ENCODE data around the gene HMGB4. TPM values are rescaled to one million over a fixed set of nuclear protein-coding genes. Genes with fewer than 3 reads are reported as not detected.

HMGB4 gene
- total RNA-seq, 1 donor: not detected

DNA sequence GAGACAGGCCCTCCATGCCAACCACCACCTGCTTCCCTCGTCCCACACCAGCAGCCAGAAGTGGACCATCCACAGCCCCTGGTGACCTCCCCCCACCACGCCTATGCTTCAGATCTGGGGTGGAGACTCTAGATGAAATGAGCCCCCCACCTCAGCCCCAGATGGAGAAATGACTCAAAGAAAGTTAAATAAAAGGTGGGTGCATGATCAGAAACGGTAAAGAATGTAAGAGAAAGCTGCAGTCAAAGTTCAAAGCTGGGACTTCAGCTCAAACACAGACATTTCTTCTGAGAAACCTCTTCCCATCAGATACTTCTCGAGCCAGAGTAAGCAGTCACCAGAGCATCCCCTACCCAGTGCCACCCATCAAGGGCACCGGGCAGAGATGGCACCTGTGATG lies 43.1 kb upstream of the HMGB4 start:
- TF ChIP-seq, protein P1, sequence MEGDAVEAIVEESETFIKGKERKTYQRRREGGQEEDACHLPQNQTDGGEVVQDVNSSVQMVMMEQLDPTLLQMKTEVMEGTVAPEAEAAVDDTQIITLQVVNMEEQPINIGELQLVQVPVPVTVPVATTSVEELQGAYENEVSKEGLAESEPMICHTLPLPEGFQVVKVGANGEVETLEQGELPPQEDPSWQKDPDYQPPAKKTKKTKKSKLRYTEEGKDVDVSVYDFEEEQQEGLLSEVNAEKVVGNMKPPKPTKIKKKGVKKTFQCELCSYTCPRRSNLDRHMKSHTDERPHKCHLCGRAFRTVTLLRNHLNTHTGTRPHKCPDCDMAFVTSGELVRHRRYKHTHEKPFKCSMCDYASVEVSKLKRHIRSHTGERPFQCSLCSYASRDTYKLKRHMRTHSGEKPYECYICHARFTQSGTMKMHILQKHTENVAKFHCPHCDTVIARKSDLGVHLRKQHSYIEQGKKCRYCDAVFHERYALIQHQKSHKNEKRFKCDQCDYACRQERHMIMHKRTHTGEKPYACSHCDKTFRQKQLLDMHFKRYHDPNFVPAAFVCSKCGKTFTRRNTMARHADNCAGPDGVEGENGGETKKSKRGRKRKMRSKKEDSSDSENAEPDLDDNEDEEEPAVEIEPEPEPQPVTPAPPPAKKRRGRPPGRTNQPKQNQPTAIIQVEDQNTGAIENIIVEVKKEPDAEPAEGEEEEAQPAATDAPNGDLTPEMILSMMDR (IDR thresholded peaks at IDR 0.05; ENCODE audit: insufficient read depth, low read depth, low read length): no peak
- H3K4me3 ChIP-seq (ENCODE audit: low read depth, low read length): no peak overlapping the region
- DNase-seq (ENCODE audit: low read depth): no peak

DNA sequence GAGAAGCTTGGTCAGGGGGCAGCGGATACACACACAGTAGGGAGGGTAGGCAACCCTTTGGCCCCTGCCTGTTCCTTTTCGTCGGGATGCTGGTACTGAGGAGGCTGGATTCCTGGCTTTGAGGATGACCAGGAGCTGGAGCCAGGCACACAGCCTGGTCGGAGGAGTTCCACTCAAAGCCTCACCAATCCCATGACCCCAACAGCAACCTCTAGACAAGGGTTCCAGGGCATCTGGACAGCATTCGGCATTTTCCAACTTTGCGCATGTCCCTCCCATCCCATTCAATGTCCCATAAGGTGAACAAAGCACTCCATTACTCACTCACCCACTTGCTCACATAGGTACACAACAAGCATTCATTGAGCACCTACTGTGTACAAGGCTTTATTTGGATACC lies 42.6 kb upstream of the HMGB4 start:
- H3K4me3 ChIP-seq (ENCODE audit: low read depth, low read length): no peak overlapping the region
- TF ChIP-seq, protein P1 (IDR thresholded peaks at IDR 0.05; ENCODE audit: insufficient read depth, low read depth, low read length): no peak
- DNase-seq (ENCODE audit: low read depth): no peak

DNA sequence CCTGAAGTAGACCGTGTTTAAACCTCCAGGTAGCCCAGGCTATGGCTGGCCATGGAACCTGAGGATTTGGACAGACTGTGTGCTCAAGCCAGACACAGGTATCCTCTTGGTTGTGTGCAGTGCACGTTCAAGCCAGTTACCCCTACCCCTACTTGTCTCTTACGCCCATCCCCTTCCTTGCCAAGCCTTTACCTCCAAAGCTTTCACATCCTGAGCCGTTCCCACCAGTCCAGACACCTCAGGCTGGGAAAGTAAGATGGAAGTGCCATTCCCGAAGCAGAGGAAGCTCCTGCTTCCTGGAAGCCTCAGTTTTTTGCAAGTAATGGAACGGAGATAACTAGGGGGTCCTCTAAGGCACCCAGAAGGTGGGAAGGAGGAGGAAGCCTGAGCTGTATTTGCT lies 41.5 kb upstream of the HMGB4 start:
- no peak for DNase-seq (ENCODE audit: low read depth)
- no peak overlapping the region for H3K4me3 ChIP-seq (ENCODE audit: low read depth, low read length)
- TF ChIP-seq, protein P1 (IDR thresholded peaks at IDR 0.05; ENCODE audit: insufficient read depth, low read depth, low read length): no peak

DNA sequence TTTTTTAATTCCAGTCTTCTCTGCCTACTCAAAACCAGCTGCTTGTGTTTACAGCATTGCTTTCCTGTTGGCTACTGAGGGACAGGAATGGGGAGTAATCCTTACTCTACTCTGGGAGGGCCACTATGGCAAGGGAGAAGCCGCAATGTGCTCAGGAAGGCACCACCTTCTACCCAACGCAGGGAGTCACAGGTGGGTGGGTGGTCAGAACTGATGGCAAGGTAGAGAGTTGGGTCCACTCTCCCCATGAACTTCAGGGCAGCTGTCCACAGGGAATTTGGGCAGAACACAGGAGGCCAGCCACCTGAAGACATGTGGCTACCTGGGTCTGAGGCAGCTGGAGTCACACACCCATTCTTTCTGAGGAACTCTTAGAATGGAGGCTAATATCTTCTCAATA lies 40.5 kb upstream of the HMGB4 start:
- TF ChIP-seq, protein P1 (IDR thresholded peaks at IDR 0.05; ENCODE audit: insufficient read depth, low read depth, low read length): no peak
- no peak for DNase-seq (ENCODE audit: low read depth)
- H3K4me3 ChIP-seq (ENCODE audit: low read depth, low read length): no peak overlapping the region

DNA sequence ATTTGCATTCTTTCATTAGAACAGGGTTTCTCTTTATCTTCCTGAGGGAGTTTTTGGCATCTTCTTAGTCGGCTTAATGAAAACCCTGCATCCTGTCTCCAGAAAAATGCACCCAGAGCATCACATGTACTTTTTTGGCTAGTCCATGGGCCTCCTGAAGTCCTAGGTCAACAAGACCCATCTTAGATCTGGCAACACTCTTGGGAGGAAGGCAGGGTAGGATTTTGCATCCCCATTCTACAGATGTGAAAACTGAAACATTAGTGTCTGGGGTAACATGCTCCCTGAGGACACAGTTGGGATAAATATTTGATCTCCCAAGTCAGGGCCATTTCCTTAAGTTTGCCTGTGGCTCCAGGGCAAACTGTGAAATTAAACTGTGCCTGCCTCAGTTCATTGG lies 40.0 kb upstream of the HMGB4 start:
- no peak for DNase-seq (ENCODE audit: low read depth)
- TF ChIP-seq, protein P1 (IDR thresholded peaks at IDR 0.05; ENCODE audit: insufficient read depth, low read depth, low read length): no peak
- H3K4me3 ChIP-seq (ENCODE audit: low read depth, low read length): no peak overlapping the region

DNA sequence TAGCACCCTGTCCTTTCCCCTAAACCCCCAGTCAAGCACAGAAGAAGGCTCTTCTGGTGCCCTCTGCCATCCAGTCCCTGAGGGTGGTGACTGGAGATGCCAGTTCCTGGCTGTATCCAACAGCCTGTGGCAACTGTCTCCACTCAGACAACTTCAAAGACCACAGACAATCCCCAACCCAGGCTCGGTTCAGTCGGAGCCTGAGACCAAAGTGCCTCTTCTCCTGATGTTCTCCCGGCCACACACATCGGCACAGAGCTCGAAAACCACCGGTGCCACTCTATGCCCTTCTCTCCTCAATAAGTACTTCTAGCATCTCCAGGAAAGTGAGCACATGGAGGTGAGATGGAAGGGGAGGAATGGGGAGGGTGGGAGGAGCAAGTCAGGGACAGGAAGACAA lies 39.6 kb upstream of the HMGB4 start:
- H3K4me3 ChIP-seq (ENCODE audit: low read depth, low read length): no peak overlapping the region
- TF ChIP-seq, protein P1 (IDR thresholded peaks at IDR 0.05; ENCODE audit: insufficient read depth, low read depth, low read length): no peak
- DNase-seq (ENCODE audit: low read depth): no peak

DNA sequence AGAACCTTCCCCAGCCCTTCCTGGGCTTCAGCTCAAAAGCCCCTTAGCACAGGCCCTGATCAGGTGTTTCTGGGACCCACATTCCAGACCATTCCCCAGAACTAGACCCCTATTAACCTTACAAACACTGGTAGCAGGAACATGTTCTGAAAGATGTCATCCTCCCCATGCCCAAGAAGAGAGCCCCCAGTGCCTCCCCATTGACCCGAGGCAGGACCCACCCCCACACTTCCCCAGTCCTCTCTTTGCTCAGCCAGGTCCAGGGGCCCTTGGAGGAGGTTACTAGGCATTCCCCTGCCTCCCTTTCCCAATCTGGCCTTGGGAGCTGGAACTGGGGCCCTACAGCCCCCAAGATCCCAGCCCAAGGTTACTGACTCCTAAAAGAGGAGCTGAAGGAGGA lies 38.9 kb upstream of the HMGB4 start:
- TF ChIP-seq, protein P1 (IDR thresholded peaks at IDR 0.05; ENCODE audit: insufficient read depth, low read depth, low read length): no peak
- H3K4me3 ChIP-seq (ENCODE audit: low read depth, low read length): no peak overlapping the region
- no peak for DNase-seq (ENCODE audit: low read depth)

All from fibroblast of villous mesenchyme (primary cell).